Heart left ventricle (tissue), 16 donors: ENCODE measurements around the gene BECN2. TPM values are rescaled to one million over a fixed set of nuclear protein-coding genes. Genes with fewer than 3 reads are reported as not detected.
A peak's percentile ranks its signal among the peaks of the same experiment; 100 is the strongest.

Experiments
- ATAC-seq, 4 donors: fragments of 200-7000 bp; cut with Tn5 transposase; one replicate each; pipeline ENCODE4 v1.9.1; 2020 to 2022; ENCODE audit warnings: moderate library complexity in 4 of 4, mild to moderate bottlenecking in 3 of 4, moderate number of reproducible peaks in 1 of 4
- DNase-seq, 5 donors: peaks; one replicate each; pipeline ENCODE4 v3.0.0-alpha.2; 2020
- H3K27ac ChIP-seq, 12 donors: fragments of 200-600 bp; sonication (generic) in 4 of 12; one replicate each; pipeline versions ENCODE4 v1.5.0 to v1.8.0; 2016 to 2022; ENCODE audit warnings: mild to moderate bottlenecking in 2 of 12
- H3K27me3 ChIP-seq, 9 donors: fragments of 200-600 bp; sonication (generic) in 2 of 9; one replicate each; pipeline versions ENCODE4 v1.5.1 to v1.8.0; 2016 to 2022; ENCODE audit warnings: mild to moderate bottlenecking in 3 of 9
- H3K36me3 ChIP-seq, 9 donors: fragments of 200-600 bp; sonication (generic) in 2 of 9; one replicate each; pipeline versions ENCODE4 v1.5.0 to v1.8.0; 2018 to 2022; ENCODE audit warnings: mild to moderate bottlenecking in 2 of 9
- H3K4me1 ChIP-seq, 12 donors: fragments of 200-600 bp; sonication (generic) in 4 of 12; one replicate each; pipeline versions ENCODE4 v1.5.0 to v1.8.0; 2016 to 2022; ENCODE audit warnings: mild to moderate bottlenecking in 3 of 12
- H3K4me3 ChIP-seq, 12 donors: fragments of 200-600 bp; sonication (generic) in 4 of 12; one replicate each; pipeline versions ENCODE4 v1.5.0 to v1.8.0; 2017 to 2022; ENCODE audit warnings: mild to moderate bottlenecking in 9 of 12, moderate library complexity in 4 of 12
- H3K9me3 ChIP-seq, 12 donors: fragments of 200-600 bp; sonication (generic) in 4 of 12; one replicate each; pipeline versions ENCODE4 v1.5.0 to v1.8.0; 2016 to 2022; ENCODE audit warnings: mild to moderate bottlenecking in 1 of 12
- CTCF ChIP-seq, 12 donors: fragments of 200-600 bp; sonication (generic) in 4 of 12; IDR thresholded peaks; one replicate each; pipeline versions ENCODE4 v1.5.0 to v1.8.0; 2018 to 2022; ENCODE audit warnings: antibody characterized with exemption in 12 of 12, mild to moderate bottlenecking in 5 of 12
- POLR2A ChIP-seq, 2 donors: fragments of 450-650 bp; IDR thresholded peaks; one replicate each; pipeline ENCODE4 v1.6.1; 2017; ENCODE audit warnings: antibody characterized with exemption in 2 of 2, mild to moderate bottlenecking in 2 of 2, moderate library complexity in 2 of 2
- WGBS, 4 donors: extraction: QIAGEN DNeasy Blood & Tissue Kit in 2 of 4; methylation state at CpG; one replicate each; pipeline versions ENCODE4 v1.1.5 to v1.1.7; 2013 to 2018; 5-methylcytosine and 5-hydroxymethylcytosine counted together
- intact Hi-C, 10 donors: fragments of 100-400 bp; cut with DNase I; formaldehyde crosslinking; loops; one replicate each; pipeline versions ENCODE4 v1.11.1 to v1.14.2; 2022
- polyA plus RNA-seq, 2 donors: library from polyadenylated mRNA; stranded (reverse); fragments of 200-250 nt; gene quantifications; one replicate each; pipeline ENCODE4 v1.2.3, GENCODE V29; 2013
- total RNA-seq, 9 donors: library from RNA; depleted of rRNA in 2 of 9; stranded (reverse); fragments of >200 nt in 2 of 9; fragmentation: NEBNext Ultra II Directional in 3 of 9; extraction: Animal tissue kit (Norgen Biotek cat#: 25700) in 3 of 9; gene quantifications; one replicate each; pipeline versions ENCODE4 v1.1.0 to v1.2.4, GENCODE V29; 2016 to 2023
- donor health status: ischemic (EF 13 %, LVEDD 7.1; RV severe dilation, severe dysfunction).
- donor health status: healthy with polysubstance abuse.
- donor health status: DM: no; HTN: yes; CAD: no.
- donor health status: DM: no; HTN: no; CAD: no.
- donor health status: ischemic (EF 25% LVEDD 6.9; RV normal size, moderate dysfunction).
- donor health status: ischemic (EF 25% LVEDD 5.7; RV mildly dilated, moderate dysfunction).
- donor health status: healthy.
- donor health status: DM: yes; HTN: yes; CAD: no.
- donor health status: ischemic (EF 35%, LVEDD 5.7; RV mildly dilated, moderate dysfunction).
- donor health status: nonischemic (EF 11% LVEDD 7.7; RV severe dilation, severe dysfunction).
- donor health status: DM: yes; HTN: yes; CAD: no.
- donor health status: PGD.
- donor health status: ischemic (EF 29% LVEDD 5.4; RV normal size, mild dysfunction).
- donor health status: nonischemic (EF 23%, LVEDD 6.1; RV moderate dilation, normal function).

BECN2 gene
- total and polyA plus RNA-seq, 11 donors = not detected

GRCh38 chr1:241990040-241990439, 32.5 kb downstream of the BECN2 start:
- DNase-seq = peak; percentile 72 to 85 (median 80)
- no peak overlapping the region for H3K27ac ChIP-seq
- intact Hi-C loops = loop anchor here in 7 of 10 donors (10.0 kb wide), 4 partner anchors 95 to 455 kb away; partner anchors contain the start of gene KMO (in 2 of the 7)
- no peak overlapping the region for H3K4me3 ChIP-seq
- H3K9me3 ChIP-seq = no peaks in the 10 kb centered on the region
- no peaks in the 10 kb centered on the region for H3K4me1 ChIP-seq
- WGBS, 4 donors = 49 to 61% (median 55%) methylated on average over 10 of the region's 10 CpGs
- H3K36me3 ChIP-seq = no peaks in the 10 kb centered on the region
- no peaks in the 10 kb centered on the region for H3K27me3 ChIP-seq
- no peak for TF ChIP-seq CTCF (IDR thresholded peaks at IDR 0.05)
- TF ChIP-seq POLR2A (IDR thresholded peaks at IDR 0.05) = no peak
- ATAC-seq = peak; percentile 64 to 94 (median 84)

- 89 to 90% (median 90%) methylated on average over 5 of the region's 5 CpGs for WGBS, 4 donors
- H3K4me3 ChIP-seq = no peak overlapping the region
- H3K9me3 ChIP-seq = no peaks in the 10 kb centered on the region
- no peaks in the 10 kb centered on the region for H3K36me3 ChIP-seq
- no peaks in the 10 kb centered on the region for H3K4me1 ChIP-seq
- DNase-seq (no peak), ATAC-seq (no peak)
- H3K27me3 ChIP-seq = no peaks in the 10 kb centered on the region
- TF ChIP-seq POLR2A (IDR thresholded peaks at IDR 0.05) = no peak
- no peak for TF ChIP-seq CTCF (IDR thresholded peaks at IDR 0.05)
- intact Hi-C loops = loop anchor here in 7 of 10 donors (10.0 kb wide), 4 partner anchors 98 to 458 kb away; partner anchors contain the start of gene KMO (in 2 of the 7)
- H3K27ac ChIP-seq = no peak overlapping the region
Observed at GRCh38 chr1:241992734-241993133, 35.2 kb downstream of the BECN2 start.

GRCh38 chr1:241994171-241994570, 36.6 kb downstream of the BECN2 start:
- no peaks in the 10 kb centered on the region for H3K36me3 ChIP-seq
- H3K27ac ChIP-seq = no peak overlapping the region
- peaks cover 0 to 6% (median 0%) of the 10 kb centered on the region in 12 donors for H3K4me1 ChIP-seq
- H3K9me3 ChIP-seq = no peaks in the 10 kb centered on the region
- H3K27me3 ChIP-seq = no peaks in the 10 kb centered on the region
- ATAC-seq (no peak), DNase-seq (no peak)
- WGBS, 4 donors = 83 to 88% (median 87%) methylated on average over 8 to 9 of the region's 9 CpGs
- H3K4me3 ChIP-seq = no peak overlapping the region
- no peak for TF ChIP-seq POLR2A (IDR thresholded peaks at IDR 0.05)
- TF ChIP-seq CTCF (IDR thresholded peaks at IDR 0.05) = no peak
- intact Hi-C loops = loop anchor here in 7 of 10 donors (10.0 kb wide), 4 partner anchors 99 to 459 kb away; partner anchors contain the start of gene KMO (in 2 of the 7)

GRCh38 chr1:241997401-241997998, 39.9 kb downstream of the BECN2 start:
- H3K4me3 ChIP-seq = no peak overlapping the region
- 78 to 85% (median 81%) methylated on average over 12 of the region's 12 CpGs for WGBS, 4 donors
- no peak for DNase-seq
- no peak overlapping the region for H3K27ac ChIP-seq
- no peaks in the 10 kb centered on the region for H3K27me3 ChIP-seq
- intact Hi-C loops = loop anchor here in 9 of 10 donors (5.0 to 10.0 kb wide), 6 partner anchors 100 to 463 kb away; partner anchors contain the start of gene KMO (in 2 of the 9)
- H3K4me1 ChIP-seq = peaks cover 0 to 10% (median 0%) of the 10 kb centered on the region in 12 donors
- peak in 1 of 4 donors; percentile 19 for ATAC-seq
- no peaks in the 10 kb centered on the region for H3K9me3 ChIP-seq
- TF ChIP-seq POLR2A (IDR thresholded peaks at IDR 0.05) (no peak), CTCF (IDR thresholded peaks at IDR 0.05) (no peak)
- H3K36me3 ChIP-seq = no peaks in the 10 kb centered on the region
